Loucy (cell line): ENCODE results near the gene GON7.
A peak's percentile ranks its signal among the peaks of the same experiment; 100 is the strongest.
"Not testable (repeated sequence)": the region's sequence is repeated elsewhere in the genome, so short reads cannot be mapped to it uniquely, and the experiment has no call there.

Source experiments
- H2AFZ ChIP-seq: fragments of 200-600 bp; sonication (generic); 2 replicates; pipeline ENCODE4 v1.6.0; 2016; ENCODE audit warnings: antibody characterized with exemption, mild to moderate bottlenecking, low read length, moderate library complexity
- H3F3A ChIP-seq: fragments of 200-600 bp; 2 replicates; pipeline ENCODE4 v1.6.0; 2016; ENCODE audit warnings: antibody characterized with exemption, low read depth, mild to moderate bottlenecking
- H3K27me3 ChIP-seq: fragments of 200-600 bp; sonication (generic); 2 replicates; pipeline ENCODE4 v1.6.1; 2014; ENCODE audit warnings: low read length, mild to moderate bottlenecking; ENCODE audit not compliant: insufficient read depth, poor library complexity, severe bottlenecking
- H3K36me3 ChIP-seq: fragments of 200-600 bp; sonication (generic); 2 replicates; pipeline ENCODE4 v1.6.1; 2016; ENCODE audit warnings: low read length; ENCODE audit not compliant: insufficient read depth
- H3K4me1 ChIP-seq: fragments of 200-600 bp; sonication (generic); 2 replicates; pipeline ENCODE4 v1.5.1; 2014; ENCODE audit warnings: low read length, mild to moderate bottlenecking; ENCODE audit not compliant: insufficient read depth, poor library complexity, severe bottlenecking
- H3K4me2 ChIP-seq: fragments of 200-600 bp; sonication (generic); 2 replicates; pipeline ENCODE4 v1.6.0; 2014; ENCODE audit warnings: antibody characterized with exemption, low read length, low read depth, mild to moderate bottlenecking; ENCODE audit not compliant: poor library complexity, severe bottlenecking
- H3K4me3 ChIP-seq: fragments of 200-600 bp; sonication (generic); 2 replicates; pipeline ENCODE4 v1.5.1; 2014; ENCODE audit warnings: low read length, mild to moderate bottlenecking, mixed read lengths; ENCODE audit not compliant: poor library complexity, severe bottlenecking
- H3K79me2 ChIP-seq: fragments of 200-600 bp; sonication (generic); 2 replicates; pipeline ENCODE4 v1.6.1; 2014; ENCODE audit warnings: low read length; ENCODE audit not compliant: insufficient read depth
- H3K9ac ChIP-seq: fragments of 200-600 bp; sonication (generic); 2 replicates; pipeline ENCODE4 v1.6.0; 2014; ENCODE audit warnings: mild to moderate bottlenecking, low read depth, low read length, moderate library complexity; ENCODE audit not compliant: poor library complexity, severe bottlenecking
- H3K9me2 ChIP-seq: fragments of 200-600 bp; sonication (generic); replicated peaks from 2 replicates; pipeline ENCODE4 v1.6.1; 2016; ENCODE audit warnings: low read depth, low read length, mixed read lengths
- H3K9me3 ChIP-seq: fragments of 200-600 bp; sonication (generic); 2 replicates; pipeline ENCODE4 v1.6.1; 2014; ENCODE audit warnings: mild to moderate bottlenecking, antibody characterized with exemption, low read length, low read depth; ENCODE audit not compliant: insufficient read depth
- H4K20me1 ChIP-seq: fragments of 200-600 bp; sonication (generic); 2 replicates; pipeline ENCODE4 v1.6.0; 2014; ENCODE audit warnings: antibody characterized with exemption, low read length, mild to moderate bottlenecking; ENCODE audit not compliant: insufficient read depth, poor library complexity, severe bottlenecking
- EZH2phosphoT487 ChIP-seq: fragments of 200-600 bp; IDR thresholded peaks from 2 replicates; pipeline ENCODE4 v1.6.1; 2018; ENCODE audit warnings: antibody characterized with exemption, mild to moderate bottlenecking, moderate library complexity, borderline replicate concordance
- TF ChIP-seq, protein P1 (sequence below): fragments of 200-600 bp; sonication (generic); conservative IDR thresholded peaks from 2 replicates; pipeline ENCODE4 v1.5.1; 2014; ENCODE audit warnings: mild to moderate bottlenecking, antibody characterized with exemption, low read length

The GON7 gene

DNA sequence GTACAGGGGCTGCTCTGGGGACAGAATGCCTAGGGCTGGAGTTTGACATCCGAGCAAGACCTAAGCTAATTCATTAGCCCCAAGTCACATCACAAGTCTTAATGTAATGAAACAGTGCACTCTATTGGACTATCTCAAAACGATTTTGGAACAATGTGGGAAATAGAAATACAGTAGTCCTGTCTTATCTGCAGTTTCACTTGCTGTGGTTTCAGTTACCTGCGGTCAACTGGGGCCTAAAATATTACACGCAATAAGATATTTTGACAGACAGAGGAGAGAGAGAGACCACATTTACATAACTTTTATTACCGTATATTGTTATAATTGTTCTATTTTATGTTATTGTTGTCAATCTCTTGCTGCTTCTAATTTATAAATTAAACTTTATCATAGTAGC, 43.3 kb downstream of the GON7 start:
- H3K36me3 ChIP-seq, result no peaks in the 10 kb centered on the region
- TF ChIP-seq EZH2phosphoT487, result no peak
- TF ChIP-seq, protein P1, sequence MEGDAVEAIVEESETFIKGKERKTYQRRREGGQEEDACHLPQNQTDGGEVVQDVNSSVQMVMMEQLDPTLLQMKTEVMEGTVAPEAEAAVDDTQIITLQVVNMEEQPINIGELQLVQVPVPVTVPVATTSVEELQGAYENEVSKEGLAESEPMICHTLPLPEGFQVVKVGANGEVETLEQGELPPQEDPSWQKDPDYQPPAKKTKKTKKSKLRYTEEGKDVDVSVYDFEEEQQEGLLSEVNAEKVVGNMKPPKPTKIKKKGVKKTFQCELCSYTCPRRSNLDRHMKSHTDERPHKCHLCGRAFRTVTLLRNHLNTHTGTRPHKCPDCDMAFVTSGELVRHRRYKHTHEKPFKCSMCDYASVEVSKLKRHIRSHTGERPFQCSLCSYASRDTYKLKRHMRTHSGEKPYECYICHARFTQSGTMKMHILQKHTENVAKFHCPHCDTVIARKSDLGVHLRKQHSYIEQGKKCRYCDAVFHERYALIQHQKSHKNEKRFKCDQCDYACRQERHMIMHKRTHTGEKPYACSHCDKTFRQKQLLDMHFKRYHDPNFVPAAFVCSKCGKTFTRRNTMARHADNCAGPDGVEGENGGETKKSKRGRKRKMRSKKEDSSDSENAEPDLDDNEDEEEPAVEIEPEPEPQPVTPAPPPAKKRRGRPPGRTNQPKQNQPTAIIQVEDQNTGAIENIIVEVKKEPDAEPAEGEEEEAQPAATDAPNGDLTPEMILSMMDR, result peak; percentile 19; the same call in 1 of the 2 replicates
- no peaks in the 10 kb centered on the region for H3F3A ChIP-seq
- no peaks in the 10 kb centered on the region for H3K27me3 ChIP-seq
- no peaks in the 10 kb centered on the region for H4K20me1 ChIP-seq
- no peaks in the 10 kb centered on the region for H3K4me1 ChIP-seq
- no peaks in the 10 kb centered on the region for H3K9me2 ChIP-seq
- H3K9ac ChIP-seq, result no peak overlapping the region
- H3K79me2 ChIP-seq, result no peaks in the 10 kb centered on the region
- H3K4me3 ChIP-seq, result no peak overlapping the region
- no peak overlapping the region for H2AFZ ChIP-seq
- H3K4me2 ChIP-seq, result no peak overlapping the region
- H3K9me3 ChIP-seq, result no peaks in the 10 kb centered on the region

DNA sequence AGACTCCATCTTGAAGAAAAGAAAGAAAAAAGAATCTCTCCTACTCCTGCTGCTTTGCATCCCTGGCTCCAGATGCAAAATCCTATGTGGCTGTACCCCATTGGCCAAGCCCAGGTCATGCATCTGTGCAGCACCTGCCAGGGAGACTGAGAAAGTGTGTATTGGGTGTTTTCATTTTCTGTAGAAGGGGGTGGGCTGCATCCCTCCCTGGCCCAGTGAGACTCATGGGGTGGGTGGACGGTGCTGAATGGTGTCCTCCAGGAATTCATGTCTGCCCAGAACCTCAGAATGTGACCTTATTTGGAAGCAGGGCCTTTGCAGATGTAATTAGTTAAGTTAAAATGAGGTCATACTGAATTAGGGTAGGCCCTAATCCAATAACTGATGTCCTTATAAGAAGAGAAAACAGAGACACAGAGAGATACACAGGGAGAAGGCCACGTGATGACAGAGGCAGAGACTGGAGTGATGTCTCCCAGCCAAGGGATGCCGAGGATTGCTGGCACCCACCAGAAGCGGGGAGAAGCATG, 45.4 kb downstream of the GON7 start:
- no peaks in the 10 kb centered on the region for H3F3A ChIP-seq
- no peak overlapping the region for H3K4me3 ChIP-seq
- H3K9me2 ChIP-seq, result no peaks in the 10 kb centered on the region
- no peaks in the 10 kb centered on the region for H4K20me1 ChIP-seq
- no peaks in the 10 kb centered on the region for H3K79me2 ChIP-seq
- no peaks in the 10 kb centered on the region for H3K9me3 ChIP-seq
- no peaks in the 10 kb centered on the region for H3K4me1 ChIP-seq
- H3K9ac ChIP-seq, result no peak overlapping the region
- H3K4me2 ChIP-seq, result no peak overlapping the region
- H3K36me3 ChIP-seq, result no peaks in the 10 kb centered on the region
- TF ChIP-seq, protein P1, result no peak
- no peak for TF ChIP-seq EZH2phosphoT487
- no peak overlapping the region for H2AFZ ChIP-seq
- no peaks in the 10 kb centered on the region for H3K27me3 ChIP-seq

DNA sequence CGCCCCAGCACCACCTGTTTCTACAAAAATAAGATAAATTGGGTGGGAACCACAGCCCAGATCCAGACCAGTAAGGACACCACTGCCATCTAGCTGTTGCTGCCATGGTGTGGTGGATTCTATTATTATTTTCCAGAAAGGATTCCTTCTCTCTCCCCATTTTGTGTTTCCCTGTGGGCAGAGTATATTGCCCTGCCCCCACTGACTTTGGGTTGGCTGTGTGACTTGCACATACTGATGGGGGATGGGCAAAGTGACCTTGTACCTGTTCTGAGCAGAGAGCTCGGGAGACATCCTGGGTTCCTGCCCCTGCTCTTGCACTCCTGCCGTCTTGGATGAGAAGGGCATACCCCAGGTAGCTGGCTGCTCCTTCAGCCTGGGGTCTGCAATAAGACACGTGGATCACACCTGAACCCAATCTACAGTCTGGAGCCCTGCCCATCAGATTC, 46.5 kb downstream of the GON7 start:
- Histone ChIP-seq H3K27me3 (no peaks in the 10 kb centered on the region), H3K4me2 (no peak overlapping the region), H3K9me2 (no peaks in the 10 kb centered on the region), H3K79me2 (no peaks in the 10 kb centered on the region), H3K9me3 (no peaks in the 10 kb centered on the region), H3K9ac (no peak overlapping the region), H3K36me3 (no peaks in the 10 kb centered on the region), H3F3A (no peaks in the 10 kb centered on the region), H3K4me1 (no peaks in the 10 kb centered on the region), H4K20me1 (no peaks in the 10 kb centered on the region), H2AFZ (no peak overlapping the region), H3K4me3 (no peak overlapping the region)
- TF ChIP-seq, protein P1, result peak; percentile 47
- TF ChIP-seq EZH2phosphoT487, result no peak

DNA sequence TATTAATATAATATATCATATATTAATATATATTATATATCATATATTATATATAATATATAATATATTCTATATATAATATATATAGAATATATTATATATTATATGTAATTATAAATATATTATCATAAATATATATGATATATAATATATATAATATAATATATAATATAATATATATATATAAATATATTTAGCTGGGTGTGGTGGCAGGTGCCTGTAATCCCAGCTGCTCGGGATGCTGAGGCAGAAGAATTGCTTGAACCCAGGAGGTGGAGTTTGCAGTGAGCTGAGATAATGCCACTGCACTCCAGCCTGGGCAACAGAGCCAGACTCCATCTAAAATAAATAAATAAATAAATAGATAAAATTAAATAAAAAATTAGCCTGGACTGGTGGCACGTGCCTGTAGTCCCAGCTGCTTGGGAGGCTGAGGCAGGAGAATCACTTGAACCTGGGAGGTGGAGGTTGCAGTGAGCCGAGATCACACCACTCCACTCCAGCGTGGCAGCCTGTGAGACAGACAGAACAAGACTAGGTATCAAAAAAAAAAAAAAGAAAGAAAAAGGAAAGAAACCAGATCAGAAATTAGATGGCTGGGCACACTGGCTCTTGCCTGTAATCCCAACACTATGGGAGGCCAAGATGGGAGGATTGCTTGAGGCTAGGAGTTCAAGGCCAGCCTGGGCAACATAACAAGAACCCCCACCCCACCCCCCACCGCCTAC, 47.1 kb downstream of the GON7 start:
- not testable (repeated sequence) for H3F3A ChIP-seq, H3K9me2 ChIP-seq, H2AFZ ChIP-seq, H3K9me3 ChIP-seq, H3K79me2 ChIP-seq, H3K4me2 ChIP-seq, H4K20me1 ChIP-seq, H3K36me3 ChIP-seq, H3K9ac ChIP-seq, H3K27me3 ChIP-seq, H3K4me1 ChIP-seq, H3K4me3 ChIP-seq

DNA sequence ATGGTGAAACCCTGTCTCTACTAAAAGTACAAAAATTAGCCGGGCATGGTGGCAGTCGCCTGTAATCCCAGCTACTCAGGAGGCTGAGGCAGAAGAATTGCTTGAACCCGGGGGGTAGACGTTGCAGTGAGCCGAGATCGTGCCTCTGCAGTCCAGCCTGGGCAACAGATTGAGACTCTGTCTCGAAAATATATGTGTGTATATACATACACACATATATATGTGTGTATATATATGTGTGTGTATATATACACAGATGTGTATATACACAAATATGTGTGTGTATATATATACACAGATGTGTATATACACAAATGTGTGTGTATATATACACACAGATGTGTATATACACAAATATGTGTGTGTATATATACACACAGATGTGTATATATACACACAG, 48.5 kb downstream of the GON7 start:
- not testable (repeated sequence) for H3K9me3 ChIP-seq, H3K9me2 ChIP-seq, H3K27me3 ChIP-seq, H3K79me2 ChIP-seq, H2AFZ ChIP-seq, H3K36me3 ChIP-seq, H3F3A ChIP-seq, H3K4me2 ChIP-seq, H3K4me1 ChIP-seq, H3K4me3 ChIP-seq, H3K9ac ChIP-seq, H4K20me1 ChIP-seq
